Cardiac muscle cell (in vitro differentiated cells and primary cell): ENCODE data around the gene KANK3. TPM values are rescaled to one million over a fixed set of nuclear protein-coding genes. Genes with fewer than 3 reads are reported as not detected.
A peak's percentile ranks its signal among the peaks of the same experiment; 100 is the strongest.

ENCODE experiments used
- DNase-seq, 2 donors: peaks; one replicate each; pipeline versions ENCODE4 v3.0.0 to v3.0.0-alpha.2; 2010 to 2017; ENCODE audit warnings: low read depth in 1 of 2, low spot score in 1 of 2
- H3K27ac ChIP-seq: fragments of 200-600 bp; sonication (generic); 2 replicates; pipeline ENCODE4 v1.5.1; 2016
- H3K27me3 ChIP-seq: fragments of 200-600 bp; sonication (generic); 2 replicates; pipeline ENCODE4 v1.6.0; 2016; ENCODE audit warnings: control low read depth
- H3K36me3 ChIP-seq: fragments of 200-600 bp; sonication (generic); 2 replicates; pipeline ENCODE4 v1.5.1; 2016; ENCODE audit warnings: control low read depth
- H3K4me1 ChIP-seq: fragments of 200-600 bp; sonication (generic); 2 replicates; pipeline ENCODE4 v1.8.1; 2017; ENCODE audit warnings: low read depth, mild to moderate bottlenecking, mixed run types
- H3K4me3 ChIP-seq: fragments of 200-600 bp; sonication (generic); 2 replicates; pipeline ENCODE4 v1.5.1; 2016; ENCODE audit warnings: mild to moderate bottlenecking
- H3K9me3 ChIP-seq: fragments of 200-600 bp; sonication (generic); 2 replicates; pipeline ENCODE4 v1.5.1; 2017; ENCODE audit warnings: low read depth, mild to moderate bottlenecking, control low read depth
- CTCF ChIP-seq: IDR thresholded peaks from 2 replicates; pipeline ENCODE4 v1.5.1; 2012; ENCODE audit warnings: low read depth, mild to moderate bottlenecking, low read length
- polyA plus RNA-seq: library from polyadenylated mRNA; unstranded; fragments of >200 nt; fragmentation: Nextera tagmentation; extraction: Ambion mirVana; gene quantifications from 2 replicates; pipeline ENCODE4 v1.2.1, GENCODE V29; 2016
- total RNA-seq: library from RNA; depleted of rRNA; stranded (reverse); fragments of >200 nt; gene quantifications from 2 replicates; pipeline ENCODE4 v1.2.3, GENCODE V29; 2016

The KANK3 gene
- total and polyA plus RNA-seq, 2 experiments from 2014 or later, result 0.72 to 4.0 TPM

DNA sequence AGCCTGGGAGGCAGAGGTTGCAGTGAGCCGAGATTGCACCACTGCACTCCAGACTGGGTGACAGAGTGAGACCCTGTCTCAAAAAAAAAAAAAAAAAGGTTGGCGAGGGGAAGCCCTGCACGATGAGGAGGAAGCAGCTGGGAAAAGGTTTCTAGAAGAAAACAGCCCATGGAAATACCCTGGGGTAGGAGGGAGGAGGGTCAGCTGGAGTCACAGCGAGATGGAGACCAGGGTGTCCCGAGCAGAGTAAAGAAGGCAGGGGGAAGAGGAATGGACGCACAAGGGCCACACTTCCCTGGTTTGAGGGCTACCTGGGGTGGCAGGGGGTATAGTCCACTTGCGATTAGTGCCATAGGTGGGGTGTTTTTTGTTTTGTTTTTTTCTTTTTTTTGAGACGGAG lies 6.4 kb downstream of the KANK3 start:
- Histone ChIP-seq H3K27ac (no peak overlapping the region), H3K4me1 (no peaks in the 10 kb centered on the region), H3K4me3 (no peak overlapping the region), H3K9me3 (no peaks in the 10 kb centered on the region), H3K36me3 (no peaks in the 10 kb centered on the region), H3K27me3 (peaks cover 51% of the 10 kb centered on the region)
- TF ChIP-seq CTCF, result no peak
- no peak for DNase-seq

- TF ChIP-seq CTCF, result no peak
- Histone ChIP-seq H3K4me3 (no peak overlapping the region), H3K27ac (no peak overlapping the region), H3K4me1 (no peaks in the 10 kb centered on the region), H3K9me3 (no peaks in the 10 kb centered on the region), H3K36me3 (no peaks in the 10 kb centered on the region), H3K27me3 (peaks cover 57% of the 10 kb centered on the region)
- DNase-seq, result no peak
These were observed 6.9 kb downstream of the KANK3 start for GRCh38 chr19:8336072-8336569.

- peaks cover 57% of the 10 kb centered on the region for H3K27me3 ChIP-seq
- no peak overlapping the region for H3K27ac ChIP-seq
- H3K4me1 ChIP-seq, result no peaks in the 10 kb centered on the region
- no peaks in the 10 kb centered on the region for H3K36me3 ChIP-seq
- peak in 1 of 2 donors; percentile 18 for DNase-seq
- H3K9me3 ChIP-seq, result no peaks in the 10 kb centered on the region
- H3K4me3 ChIP-seq, result peak overlapping the region; percentile 31
- TF ChIP-seq CTCF, result no peak
These were observed 7.6 kb downstream of the KANK3 start for GRCh38 chr19:8335343-8336071.

GRCh38 chr19:8334458-8335342 lies 8.4 kb downstream of the KANK3 start:
- Histone ChIP-seq H3K27ac (no peak overlapping the region), H3K27me3 (peaks cover 57% of the 10 kb centered on the region), H3K36me3 (no peaks in the 10 kb centered on the region)

More at GRCh38 chr19:8334458-8335342, 8.4 kb downstream of the KANK3 start:
- no peaks in the 10 kb centered on the region for H3K4me1 ChIP-seq
- peak; percentile 72 to 77 for DNase-seq
- no peaks in the 10 kb centered on the region for H3K9me3 ChIP-seq
- H3K4me3 ChIP-seq, result peak overlapping the region; percentile 31
- TF ChIP-seq CTCF, result no peak
